Left cardiac atrium (tissue), 4 donors: ENCODE measurements around the gene SLC35F4. TPM values are rescaled to one million over a fixed set of nuclear protein-coding genes. Genes with fewer than 3 reads are reported as not detected.
"Not testable (repeated sequence)": the region's sequence is repeated elsewhere in the genome, so short reads cannot be mapped to it uniquely, and the experiment has no call there.

Source experiments
- ATAC-seq, 2 donors: fragments of 200-7000 bp; cut with Tn5 transposase; one replicate each; pipeline ENCODE4 v1.9.1; 2020; ENCODE audit warnings: mild to moderate bottlenecking in 2 of 2, moderate library complexity in 2 of 2
- DNase-seq: peaks from one replicate; pipeline ENCODE4 v3.0.0-alpha.2; 2020
- intact Hi-C, 2 donors: fragments of 100-400 bp; cut with DNase I; formaldehyde crosslinking; loops; one replicate each; pipeline versions ENCODE4 v1.14.1 to v1.15.1; 2022 to 2023
- total RNA-seq, 2 donors: library from RNA; stranded (reverse); fragmentation: NEBNext Ultra II Directional; extraction: Animal tissue kit (Norgen Biotek cat#: 25700); gene quantifications; one replicate each; pipeline ENCODE4 v1.2.1, GENCODE V29; 2021
- donor health status: DM: no; HTN: yes; CAD: no.
- donor health status: DM: no; HTN: yes; CAD: no; lungs with severe emphysema.
- donor health status: DM: yes; HTN: yes; CAD: no.
- donor health status: Dilated cardiomyopathy.

SLC35F4 gene
- total RNA-seq, 2 donors from 2014 or later, result not detected

DNA sequence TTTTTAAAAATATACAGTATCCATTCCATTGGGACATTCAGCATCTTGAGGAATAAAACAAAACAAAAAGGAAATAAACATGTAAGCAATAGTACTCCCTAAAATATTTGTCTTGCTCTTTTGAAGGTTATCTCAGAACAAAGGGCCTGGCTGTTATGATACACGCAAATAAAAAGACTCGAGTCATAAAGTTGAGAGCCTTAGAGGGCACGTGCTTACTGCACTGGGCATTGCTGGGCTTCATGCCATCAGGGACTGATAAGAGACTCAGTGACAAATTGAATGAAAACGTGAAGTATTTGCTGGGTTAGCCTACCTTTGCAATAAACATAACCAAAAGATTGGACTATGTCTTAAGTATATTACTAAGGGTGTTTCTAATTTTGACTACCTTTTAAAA lies 118.9 kb downstream of the SLC35F4 start:
- peak; percentile 76 to 88 for ATAC-seq

DNA sequence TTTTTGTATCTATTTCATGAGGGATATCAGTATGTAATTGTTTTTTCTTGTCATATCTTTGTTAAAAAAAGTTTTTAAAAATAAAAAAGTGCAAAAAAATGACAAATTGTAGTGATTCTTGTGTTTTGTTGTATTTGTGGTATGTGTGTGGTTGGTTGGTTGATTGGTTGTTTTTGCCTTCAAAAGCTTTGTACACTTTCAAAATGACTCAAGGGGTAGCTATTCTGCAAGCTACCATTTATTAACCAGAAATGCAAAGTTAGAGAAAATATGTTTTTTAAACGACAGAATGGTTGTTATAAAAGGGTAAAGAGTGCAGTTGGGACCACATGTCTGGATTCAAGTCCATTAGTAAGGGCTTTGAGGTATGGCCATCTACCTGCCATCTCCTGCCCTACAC lies 119.3 kb downstream of the SLC35F4 start:
- intact Hi-C loops, result no loop called here
- ATAC-seq, result no peak
- DNase-seq, result no peak

More for the DNA sequence above, 118.9 kb downstream of the SLC35F4 start:
- DNase-seq, result peak; percentile 27
- intact Hi-C loops, result no loop called here

DNA sequence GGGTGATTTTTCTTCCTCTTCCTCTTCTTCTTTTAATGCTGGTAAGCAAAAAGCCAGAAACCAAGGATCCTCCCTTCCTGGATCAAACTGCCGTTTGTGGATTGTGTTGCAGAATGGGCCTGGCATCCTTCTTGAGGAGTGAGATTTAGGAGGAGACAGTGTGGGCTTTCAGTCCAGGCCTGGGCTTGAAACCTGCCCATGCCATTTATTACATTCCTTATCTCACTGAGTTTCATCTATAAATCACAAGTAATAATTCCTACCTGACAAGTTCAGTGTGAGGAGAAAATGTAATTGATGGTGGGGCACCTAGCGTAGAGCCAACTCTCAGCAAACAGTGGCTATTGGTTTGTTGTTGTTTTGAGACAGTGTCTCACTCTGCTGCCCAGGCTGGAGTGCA lies 126.4 kb downstream of the SLC35F4 start:
- DNase-seq (no peak), ATAC-seq (no peak)
- intact Hi-C loops, result no loop called here

DNA sequence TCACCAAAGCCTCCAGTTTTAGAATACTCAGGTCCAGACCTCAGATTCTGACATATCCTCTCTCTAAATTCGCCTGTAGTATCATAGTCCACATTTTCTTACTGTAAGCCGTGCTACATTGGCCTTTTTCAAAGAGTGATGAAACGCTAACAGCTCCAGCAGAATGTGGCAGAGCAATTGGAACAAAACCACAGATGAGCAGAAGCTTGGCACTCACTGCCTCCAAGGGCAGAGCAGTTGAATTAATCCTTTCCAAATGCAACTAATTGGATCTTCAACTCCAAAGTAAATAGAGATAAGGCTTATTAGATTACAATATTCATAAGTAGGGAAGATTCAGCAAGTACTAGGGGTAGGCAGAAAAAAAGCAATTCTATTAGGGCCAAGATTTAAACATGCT lies 128.3 kb downstream of the SLC35F4 start:
- no peak for DNase-seq
- intact Hi-C loops, result no loop called here
- no peak for ATAC-seq

DNA sequence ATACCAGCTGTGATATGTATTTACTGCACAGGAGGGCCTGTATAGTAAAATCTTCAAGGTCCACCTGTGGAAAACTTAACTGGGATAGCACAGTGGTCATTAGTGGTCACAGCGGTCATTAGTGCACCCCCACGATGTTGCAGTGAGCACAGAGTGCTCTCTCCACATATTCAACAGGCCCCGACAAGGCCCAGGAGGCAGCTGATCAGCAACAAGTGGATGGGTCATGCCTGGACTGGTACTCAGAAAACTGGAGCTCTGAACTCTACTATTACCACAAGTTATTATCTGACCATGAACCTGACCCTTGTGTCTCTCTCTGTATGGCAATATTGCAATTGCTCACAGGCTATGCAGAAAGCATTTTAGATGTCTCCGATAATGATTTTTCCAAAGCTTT lies 129.5 kb downstream of the SLC35F4 start:
- ATAC-seq (no peak), DNase-seq (no peak)
- intact Hi-C loops, result no loop called here

DNA sequence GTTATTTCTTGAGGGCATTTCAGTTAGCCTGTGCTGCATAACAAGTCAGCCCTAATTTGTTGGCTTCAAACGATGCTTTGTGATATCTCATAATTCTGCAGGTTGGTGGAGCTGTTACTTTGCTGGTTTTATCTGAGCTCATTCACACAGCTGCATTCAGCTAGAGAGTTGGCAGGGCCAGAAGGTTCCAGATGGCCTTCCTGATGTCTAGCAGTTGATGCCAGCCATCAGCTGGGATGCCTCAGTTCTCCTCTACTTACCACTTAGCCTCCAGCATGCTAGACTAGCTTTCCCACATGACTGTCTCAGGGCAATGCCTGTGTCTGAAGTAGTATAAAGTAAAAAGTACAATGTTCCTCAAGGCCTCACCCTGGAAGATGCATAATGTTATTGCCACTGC lies 130.6 kb downstream of the SLC35F4 start:
- DNase-seq (no peak), ATAC-seq (no peak)
- intact Hi-C loops, result no loop called here

DNA sequence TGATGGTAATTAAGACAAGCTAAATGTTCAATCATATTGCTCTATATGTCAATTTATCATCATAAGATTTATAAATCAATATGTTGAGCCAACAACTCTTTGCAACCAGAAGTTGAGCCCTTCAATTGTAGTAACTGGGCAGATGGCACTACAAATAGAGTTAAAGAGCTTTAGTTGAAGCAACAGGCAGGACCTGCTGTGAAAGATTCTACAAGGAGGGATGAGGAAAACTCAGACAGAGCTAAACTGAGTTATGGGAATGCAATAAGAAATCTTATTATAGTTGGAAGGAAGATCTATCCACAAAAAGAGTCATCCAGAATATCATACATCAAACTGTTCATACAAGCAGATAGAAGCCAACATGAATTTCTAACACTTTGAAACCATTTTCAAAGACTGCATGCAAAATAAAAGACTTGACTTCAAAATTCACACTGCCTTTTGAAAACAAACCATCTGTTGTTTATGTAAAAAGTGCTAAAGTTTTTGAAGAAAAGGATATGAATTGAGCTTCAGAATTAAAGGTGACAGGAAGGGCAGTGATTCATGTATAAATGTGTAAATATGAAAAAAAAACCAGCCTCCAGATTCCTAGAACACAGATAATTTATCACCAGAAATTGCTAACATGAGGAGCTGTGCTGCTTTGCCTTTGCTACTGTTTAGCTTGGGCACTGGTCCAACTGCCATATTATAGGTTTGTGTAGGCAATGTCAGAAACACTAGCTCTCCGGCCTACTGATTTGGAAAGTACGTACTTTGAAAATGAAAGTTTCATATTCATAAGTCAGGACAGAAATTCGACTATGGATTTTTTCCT lies 133.2 kb downstream of the SLC35F4 start:
- DNase-seq (no peak), ATAC-seq (no peak)
- intact Hi-C loops, result no loop called here

DNA sequence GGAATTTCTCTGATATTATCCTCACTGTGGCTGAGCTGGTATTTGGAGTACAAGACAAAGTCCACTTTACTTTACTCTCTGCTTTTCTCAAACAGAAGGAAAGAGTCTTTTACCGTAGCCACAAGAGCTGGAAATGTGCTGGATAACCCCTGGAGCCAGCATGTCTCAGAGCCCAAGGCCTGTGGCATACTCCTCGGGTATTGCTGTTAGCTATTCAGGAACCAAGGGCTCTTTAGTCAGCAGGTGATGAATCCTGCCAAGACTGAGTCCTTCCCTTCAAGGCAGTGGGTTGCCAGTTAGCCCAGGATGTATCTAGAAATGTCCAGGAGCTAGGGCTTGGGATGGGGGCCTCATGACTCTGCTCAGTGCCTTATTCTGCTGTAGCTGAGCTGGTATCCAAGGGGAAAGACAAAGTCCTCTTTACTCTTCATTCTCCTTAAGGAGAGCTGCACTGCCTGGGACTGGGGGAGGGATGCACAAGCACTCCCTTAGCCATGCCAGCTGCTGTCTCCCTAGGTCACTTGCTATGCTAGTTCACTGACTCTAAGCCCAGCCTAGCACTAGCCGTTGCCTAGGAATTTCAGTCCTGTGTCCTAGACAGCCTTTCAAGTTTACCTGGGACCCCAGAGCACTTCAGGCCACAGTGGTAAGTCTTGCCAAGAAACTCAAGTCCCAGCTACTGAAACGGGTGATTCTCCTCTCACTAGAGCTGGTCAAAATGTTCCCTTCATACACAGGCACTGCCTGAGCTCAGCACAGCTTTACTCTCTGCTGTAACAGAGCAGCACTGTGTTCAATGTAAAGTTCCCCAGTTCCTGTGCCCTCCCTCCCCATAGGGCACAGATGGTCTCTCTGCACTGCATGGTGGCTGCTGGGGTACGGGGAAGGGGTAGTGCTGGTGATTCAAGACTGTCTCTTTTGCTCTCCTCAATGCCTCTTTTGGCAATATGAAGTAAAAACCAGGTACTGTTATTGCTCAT lies 136.4 kb downstream of the SLC35F4 start:
- ATAC-seq (no peak), DNase-seq (no peak)
- intact Hi-C loops, result no loop called here

DNA sequence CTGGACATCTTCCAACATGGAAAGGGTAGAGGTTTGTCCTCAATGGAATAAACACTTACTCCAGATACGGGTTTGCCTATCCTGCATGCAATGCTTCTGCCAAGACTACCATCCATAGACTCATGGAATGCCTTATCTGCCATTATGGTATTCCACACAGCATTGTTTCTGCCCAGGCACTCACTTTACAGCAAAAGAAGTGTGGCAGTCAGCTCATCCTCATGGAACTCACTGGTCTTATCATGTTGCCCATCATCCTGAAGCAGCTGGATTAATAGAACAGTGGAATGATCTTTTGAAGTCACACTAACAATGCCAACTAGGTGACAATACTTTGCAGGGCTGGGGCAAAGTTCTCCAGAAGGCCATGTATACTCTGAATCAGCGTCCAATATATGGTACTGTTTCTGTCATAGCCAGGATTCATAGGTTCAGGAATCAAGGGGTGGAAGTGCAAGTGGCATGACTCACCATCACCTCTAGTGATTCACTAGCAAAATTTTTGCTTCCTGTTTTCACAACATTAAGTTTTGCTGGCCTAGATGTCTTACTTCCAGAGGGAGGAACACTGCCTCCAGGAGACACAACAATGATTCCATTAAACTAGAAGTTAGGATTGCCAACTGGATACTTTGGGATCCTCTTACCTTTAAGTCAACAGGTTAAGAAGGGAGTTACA lies 140.4 kb downstream of the SLC35F4 start:
- no peak for ATAC-seq
- DNase-seq, result no peak
- intact Hi-C loops, result no loop called here

DNA sequence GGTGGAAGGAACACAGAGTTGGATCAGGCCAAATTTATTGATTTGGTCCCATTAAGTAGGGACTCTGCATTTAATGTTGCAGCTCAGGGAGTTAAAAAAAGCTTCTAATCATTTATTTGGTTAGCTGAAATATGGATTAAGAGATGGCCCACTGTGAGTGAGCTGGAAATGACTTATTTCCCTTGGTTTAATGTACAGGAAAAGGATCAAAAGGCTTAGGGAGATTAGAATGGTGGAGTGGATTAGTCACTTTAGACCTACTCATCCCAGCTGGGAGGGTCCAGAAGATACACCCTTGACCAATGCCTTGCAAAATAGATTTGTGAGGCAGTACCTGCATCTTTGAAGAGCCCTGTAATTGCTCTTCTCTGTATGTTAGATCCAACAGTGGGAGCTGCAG lies 143.8 kb downstream of the SLC35F4 start:
- intact Hi-C loops, DNase-seq, ATAC-seq: not testable (repeated sequence)

DNA sequence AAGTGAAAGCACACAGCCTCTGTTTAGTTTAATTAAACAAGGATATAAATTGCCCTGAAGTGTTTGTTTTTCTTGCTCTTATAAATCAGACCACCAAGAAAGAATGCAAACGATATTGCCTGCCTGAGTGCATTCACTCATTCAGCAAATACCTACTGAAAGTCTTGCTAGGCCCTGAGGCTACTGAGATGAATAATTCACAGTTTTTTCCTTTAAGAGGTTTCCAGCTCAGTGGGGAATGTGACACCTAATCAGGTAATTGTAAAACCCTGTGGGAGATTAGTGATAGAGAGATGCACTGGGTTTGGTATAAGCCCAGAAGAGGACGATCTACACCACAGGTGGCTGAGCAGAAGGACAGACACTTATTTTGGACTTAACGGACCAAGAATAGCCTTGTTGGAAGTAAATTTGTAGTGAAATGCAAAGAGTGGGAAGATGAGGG lies 151.4 kb downstream of the SLC35F4 start:
- DNase-seq (no peak), ATAC-seq (no peak)
- intact Hi-C loops, result loop anchor here (10.0 kb wide), 2 partner anchors 150 to 160 kb away; partner anchors contain the start of gene SLC35F4 (in 1 of the 2)

DNA sequence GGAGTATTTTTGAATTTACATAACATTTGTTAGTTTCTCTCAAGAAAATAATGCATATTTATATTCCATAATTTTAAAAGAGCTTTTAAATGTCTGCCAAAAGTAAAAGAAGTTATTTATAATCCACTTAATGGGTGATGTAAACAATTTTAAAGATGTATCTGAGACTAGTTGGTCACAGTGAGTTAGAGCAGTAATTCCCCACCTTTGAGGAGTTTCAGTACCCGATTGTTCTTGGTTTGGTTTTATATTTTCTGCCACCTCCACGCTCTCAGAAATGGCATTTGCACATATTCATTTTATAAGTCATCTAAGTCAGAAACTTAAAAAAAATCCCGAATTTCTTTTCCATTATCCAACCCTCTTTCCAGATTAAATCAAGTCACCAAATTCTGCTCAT lies 153.2 kb downstream of the SLC35F4 start:
- ATAC-seq, result no peak
- intact Hi-C loops, result loop anchor here (10.0 kb wide), 2 partner anchors 152 to 162 kb away; partner anchors contain the start of gene SLC35F4 (in 1 of the 2)

DNA sequence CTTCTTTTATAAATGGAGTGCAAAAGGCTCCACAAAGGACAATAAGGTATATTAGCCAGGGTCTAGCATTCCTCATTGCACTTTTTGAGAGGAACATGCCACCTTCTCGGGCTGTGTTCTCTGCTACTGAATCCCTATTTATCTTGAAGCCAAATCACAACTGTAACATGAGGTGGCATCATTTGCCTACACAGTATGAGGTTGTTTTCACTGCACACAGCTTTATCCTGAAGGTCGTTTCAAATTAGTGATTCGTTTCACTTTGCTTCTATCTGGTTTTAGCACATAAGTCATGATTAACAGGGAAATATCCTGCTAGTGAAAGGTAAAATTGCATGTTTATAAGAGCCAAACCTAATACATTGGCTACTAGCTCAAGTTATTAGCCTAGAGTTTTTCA lies 153.8 kb downstream of the SLC35F4 start:
- DNase-seq, result no peak
- no peak for ATAC-seq
- intact Hi-C loops, result loop anchor here (10.0 kb wide), 2 partner anchors 153 to 163 kb away; partner anchors contain the start of gene SLC35F4 (in 1 of the 2)

More for the DNA sequence above, 153.2 kb downstream of the SLC35F4 start:
- DNase-seq, result no peak

DNA sequence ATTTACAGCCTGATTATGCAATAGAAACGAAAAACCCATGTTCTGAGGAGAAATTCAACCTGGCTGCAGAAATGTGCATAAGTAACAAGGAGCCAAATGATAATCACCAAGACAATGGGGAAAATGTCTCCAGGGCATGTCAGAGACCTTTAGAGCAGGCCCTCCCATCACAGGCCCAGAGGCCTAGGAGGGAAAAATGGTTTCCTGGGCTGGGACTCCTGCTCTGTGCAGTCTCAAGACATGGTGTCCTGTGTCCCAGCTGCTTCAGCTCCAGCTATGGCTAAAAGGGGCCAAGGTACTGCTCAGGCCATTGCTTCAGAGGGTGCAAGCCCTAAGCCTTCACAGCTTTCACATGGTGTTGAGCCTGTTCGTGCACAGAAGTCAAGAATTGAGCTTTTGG lies 156.0 kb downstream of the SLC35F4 start:
- ATAC-seq (no peak), DNase-seq (no peak)
- intact Hi-C loops, result loop anchor here (10.0 kb wide), 2 partner anchors 155 to 165 kb away; partner anchors contain the start of gene SLC35F4 (in 1 of the 2)

DNA sequence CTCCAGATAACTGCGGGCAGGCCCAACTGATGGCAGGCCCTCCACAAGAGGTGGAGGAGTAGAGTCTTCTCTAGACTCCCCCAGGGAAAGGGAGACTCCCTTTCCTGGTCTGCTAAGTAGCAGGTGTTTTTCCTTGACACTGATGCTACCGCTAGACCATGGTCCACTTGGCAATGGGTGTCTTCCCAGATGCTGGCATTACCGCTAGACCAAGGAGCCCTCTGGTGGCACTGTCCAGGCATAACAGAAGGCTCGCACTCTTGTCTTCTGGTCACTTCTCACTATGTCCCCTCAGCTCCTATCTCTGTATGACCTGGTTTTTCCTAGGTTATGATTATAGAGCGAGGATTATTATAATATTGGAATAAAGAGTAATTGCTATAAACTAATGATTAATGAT lies 156.8 kb downstream of the SLC35F4 start:
- DNase-seq, ATAC-seq, intact Hi-C loops: not testable (repeated sequence)

DNA sequence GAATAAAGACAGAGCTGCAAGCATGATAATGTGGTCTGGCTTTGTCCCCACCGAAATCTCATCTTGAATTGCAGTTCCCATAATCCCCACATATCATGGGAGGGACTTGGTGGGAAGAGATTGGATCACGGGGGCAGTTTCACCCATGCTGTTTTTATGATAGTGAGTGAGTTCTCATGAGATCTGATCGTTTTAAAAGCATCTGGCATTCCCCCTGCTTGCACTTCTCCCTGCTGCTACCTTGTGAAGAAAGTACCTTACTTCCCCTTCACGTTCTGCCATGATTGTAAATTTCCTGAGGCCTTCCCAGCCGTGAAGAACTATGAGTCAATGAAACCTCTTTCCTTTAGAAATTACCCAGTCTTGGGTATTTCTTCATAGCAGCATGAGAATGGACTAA lies 158.7 kb downstream of the SLC35F4 start:
- DNase-seq (no peak), ATAC-seq (no peak)
- intact Hi-C loops, result no loop called here

DNA sequence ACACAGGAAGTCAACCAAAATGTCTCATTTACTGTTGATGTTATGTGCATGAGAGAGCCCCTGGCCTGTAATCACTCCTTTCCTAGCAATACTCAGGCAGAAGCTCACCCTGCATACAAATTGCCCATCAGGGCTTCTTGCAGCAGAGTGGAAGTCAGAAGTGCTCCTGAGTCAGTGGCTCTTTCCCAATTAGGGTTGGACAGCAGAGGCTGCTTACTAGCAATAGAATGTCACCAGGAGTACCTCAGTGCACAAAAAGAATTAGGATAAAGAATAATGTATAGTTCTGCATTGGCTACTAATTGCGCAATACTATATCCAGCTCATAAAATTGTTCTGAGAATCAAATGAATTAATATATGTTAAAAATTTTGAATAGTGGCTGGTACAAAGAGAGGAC lies 161.1 kb downstream of the SLC35F4 start:
- ATAC-seq (no peak), DNase-seq (no peak)
- intact Hi-C loops, result no loop called here

DNA sequence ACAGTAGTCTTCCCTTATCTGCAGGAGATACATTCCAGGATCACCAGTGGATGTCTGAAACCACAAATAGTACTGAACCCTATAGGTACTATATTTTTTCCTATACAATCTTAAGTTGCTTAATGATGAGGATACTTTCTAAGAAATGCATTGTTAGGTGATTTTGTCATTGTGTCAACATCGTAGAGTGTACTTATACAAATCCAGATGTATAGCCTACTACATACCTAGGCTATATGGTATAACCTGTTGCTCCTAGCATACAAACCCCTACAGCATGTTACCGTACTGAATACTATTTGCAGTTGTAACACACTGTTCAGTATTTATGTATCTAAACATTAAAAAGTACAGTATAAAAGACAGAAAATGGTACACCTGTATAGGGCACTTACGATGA lies 165.9 kb downstream of the SLC35F4 start:
- DNase-seq (no peak), ATAC-seq (no peak)
- intact Hi-C loops, result no loop called here

DNA sequence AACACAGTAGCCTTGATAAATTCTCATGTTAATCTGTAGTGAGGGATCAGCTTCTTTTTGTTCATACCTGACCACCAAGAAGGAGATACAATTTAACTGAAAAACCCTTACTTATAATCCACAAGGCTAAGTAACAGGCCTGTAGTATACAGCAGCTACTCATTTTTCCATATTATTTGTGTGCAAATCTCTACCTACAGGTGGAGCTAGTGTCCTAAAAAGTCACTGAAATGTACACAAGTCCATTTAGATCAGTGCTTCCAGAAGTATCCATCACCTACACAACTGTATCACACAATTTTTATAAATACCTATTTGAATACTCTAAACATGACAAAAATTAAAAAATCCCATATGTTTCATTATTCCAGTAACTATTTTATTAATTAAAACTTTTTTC lies 173.2 kb downstream of the SLC35F4 start:
- DNase-seq (no peak), ATAC-seq (no peak)
- intact Hi-C loops, result loop anchor here in 1 of 2 donors (5.0 kb wide), 1 partner anchor 380 kb away; no protein-coding TSS in a partner anchor
